T-helper 1 cell treated with Interleukin-12 subunit alpha and Interleukin-12 subunit beta and Interleukin-4 antibody, amounts not matched to agents 30 μg/mL and 1 μg/mL, for 36 hours (primary cell): ENCODE measurements around the gene TPRA1.
A peak's percentile ranks its signal among the peaks of the same experiment; 100 is the strongest.

Experiments
- H3K27ac Mint-ChIP-seq: one replicate; pipeline ENCODE4 v1.8.0; 2021; ENCODE audit warnings: mild to moderate bottlenecking, mixed read lengths
- H3K27me3 Mint-ChIP-seq: one replicate; pipeline ENCODE4 v1.8.0; 2021; ENCODE audit warnings: low read depth, mixed read lengths
- H3K36me3 Mint-ChIP-seq: one replicate; pipeline ENCODE4 v1.8.0; 2021; ENCODE audit warnings: low read depth, mixed read lengths
- H3K4me1 Mint-ChIP-seq: one replicate; pipeline ENCODE4 v1.8.0; 2021; ENCODE audit warnings: low read depth, mixed read lengths
- H3K4me3 Mint-ChIP-seq: one replicate; pipeline ENCODE4 v1.8.0; 2021; ENCODE audit warnings: mild to moderate bottlenecking, moderate library complexity, mixed read lengths
- H3K9me3 Mint-ChIP-seq: one replicate; pipeline ENCODE4 v1.8.0; 2021; ENCODE audit warnings: mixed read lengths

TPRA1 gene

GRCh38 chr3:127546970-127547733 is 43.4 kb downstream of the TPRA1 start:
- H3K27ac Mint-ChIP-seq, result no peak overlapping the region
- H3K27me3 Mint-ChIP-seq, result peaks cover 18% of the 10 kb centered on the region
- H3K4me1 Mint-ChIP-seq, result peaks cover 9% of the 10 kb centered on the region
- H3K36me3 Mint-ChIP-seq, result no peaks in the 10 kb centered on the region
- H3K4me3 Mint-ChIP-seq, result peak overlapping the region; percentile 72
- no peaks in the 10 kb centered on the region for H3K9me3 Mint-ChIP-seq

- Mint-ChIP-seq H3K4me1 (peaks cover 9% of the 10 kb centered on the region), H3K4me3 (peak overlapping the region; percentile 72), H3K36me3 (no peaks in the 10 kb centered on the region), H3K27me3 (peaks cover 18% of the 10 kb centered on the region), H3K27ac (no peak overlapping the region), H3K9me3 (no peaks in the 10 kb centered on the region)
These were observed 44.0 kb downstream of the TPRA1 start for GRCh38 chr3:127546554-127546953.

- H3K4me3 Mint-ChIP-seq, result peak overlapping the region; percentile 34
- H3K27me3 Mint-ChIP-seq, result peaks cover 18% of the 10 kb centered on the region
- H3K9me3 Mint-ChIP-seq, result no peaks in the 10 kb centered on the region
- peaks cover 9% of the 10 kb centered on the region for H3K4me1 Mint-ChIP-seq
- no peaks in the 10 kb centered on the region for H3K36me3 Mint-ChIP-seq
- H3K27ac Mint-ChIP-seq, result no peak overlapping the region
These were observed 44.6 kb downstream of the TPRA1 start for GRCh38 chr3:127545711-127546457.

- H3K4me1 Mint-ChIP-seq, result peaks cover 9% of the 10 kb centered on the region
- no peak overlapping the region for H3K4me3 Mint-ChIP-seq
These were observed 45.3 kb downstream of the TPRA1 start for GRCh38 chr3:127545216-127545615.

GRCh38 chr3:127544803-127545201 is 45.7 kb downstream of the TPRA1 start:
- H3K9me3 Mint-ChIP-seq, result no peaks in the 10 kb centered on the region
- H3K36me3 Mint-ChIP-seq, result no peaks in the 10 kb centered on the region
- no peak overlapping the region for H3K4me3 Mint-ChIP-seq
- H3K27me3 Mint-ChIP-seq, result peaks cover 18% of the 10 kb centered on the region
- H3K27ac Mint-ChIP-seq, result no peak overlapping the region
- H3K4me1 Mint-ChIP-seq, result peaks cover 9% of the 10 kb centered on the region

More at GRCh38 chr3:127545216-127545615, 45.3 kb downstream of the TPRA1 start:
- H3K27me3 Mint-ChIP-seq, result peaks cover 18% of the 10 kb centered on the region
- H3K36me3 Mint-ChIP-seq, result no peaks in the 10 kb centered on the region
- H3K9me3 Mint-ChIP-seq, result no peaks in the 10 kb centered on the region
- H3K27ac Mint-ChIP-seq, result no peak overlapping the region

GRCh38 chr3:127544192-127544802 is 46.2 kb downstream of the TPRA1 start:
- Mint-ChIP-seq H3K27me3 (peaks cover 14% of the 10 kb centered on the region), H3K36me3 (no peaks in the 10 kb centered on the region), H3K4me1 (peaks cover 9% of the 10 kb centered on the region), H3K9me3 (no peaks in the 10 kb centered on the region), H3K4me3 (no peak overlapping the region), H3K27ac (no peak overlapping the region)

- peaks cover 9% of the 10 kb centered on the region for H3K4me1 Mint-ChIP-seq
- H3K36me3 Mint-ChIP-seq, result no peaks in the 10 kb centered on the region
- H3K9me3 Mint-ChIP-seq, result no peaks in the 10 kb centered on the region
- no peak overlapping the region for H3K4me3 Mint-ChIP-seq
- H3K27me3 Mint-ChIP-seq, result peaks cover 9% of the 10 kb centered on the region
- H3K27ac Mint-ChIP-seq, result no peak overlapping the region
These were observed 47.1 kb downstream of the TPRA1 start for GRCh38 chr3:127543441-127543840.

- no peaks in the 10 kb centered on the region for H3K36me3 Mint-ChIP-seq
- no peak overlapping the region for H3K4me3 Mint-ChIP-seq
- H3K4me1 Mint-ChIP-seq, result peaks cover 4% of the 10 kb centered on the region
- H3K9me3 Mint-ChIP-seq, result no peaks in the 10 kb centered on the region
- H3K27me3 Mint-ChIP-seq, result peaks cover 4% of the 10 kb centered on the region
- no peak overlapping the region for H3K27ac Mint-ChIP-seq
These were observed 48.0 kb downstream of the TPRA1 start for GRCh38 chr3:127542441-127542952.

- Mint-ChIP-seq H3K36me3 (no peaks in the 10 kb centered on the region), H3K27me3 (peaks cover 4% of the 10 kb centered on the region), H3K27ac (no peak overlapping the region), H3K4me3 (no peak overlapping the region), H3K4me1 (no peaks in the 10 kb centered on the region), H3K9me3 (no peaks in the 10 kb centered on the region)
These were observed 49.2 kb downstream of the TPRA1 start for GRCh38 chr3:127541320-127541719.

- H3K27ac Mint-ChIP-seq, result no peak overlapping the region
- H3K4me1 Mint-ChIP-seq, result no peaks in the 10 kb centered on the region
- peaks cover 5% of the 10 kb centered on the region for H3K27me3 Mint-ChIP-seq
- H3K36me3 Mint-ChIP-seq, result no peaks in the 10 kb centered on the region
- H3K4me3 Mint-ChIP-seq, result no peak overlapping the region
- no peaks in the 10 kb centered on the region for H3K9me3 Mint-ChIP-seq
These were observed 51.0 kb downstream of the TPRA1 start for GRCh38 chr3:127539366-127540060.

- Mint-ChIP-seq H3K4me1 (no peaks in the 10 kb centered on the region), H3K4me3 (no peak overlapping the region), H3K27me3 (peaks cover 5% of the 10 kb centered on the region), H3K36me3 (no peaks in the 10 kb centered on the region), H3K9me3 (no peaks in the 10 kb centered on the region), H3K27ac (no peak overlapping the region)
These were observed 52.0 kb downstream of the TPRA1 start for GRCh38 chr3:127538569-127538968.

GRCh38 chr3:127536830-127537812 is 53.4 kb downstream of the TPRA1 start:
- H3K4me3 Mint-ChIP-seq, result no peak overlapping the region
- no peaks in the 10 kb centered on the region for H3K36me3 Mint-ChIP-seq
- no peaks in the 10 kb centered on the region for H3K9me3 Mint-ChIP-seq
- H3K27me3 Mint-ChIP-seq, result peaks cover 5% of the 10 kb centered on the region
- H3K4me1 Mint-ChIP-seq, result no peaks in the 10 kb centered on the region
- H3K27ac Mint-ChIP-seq, result no peak overlapping the region
